SK-N-SH treated with all-trans-retinoic acid at 6 μM for 48 hours (cell line): Measurements from ENCODE around the gene NUP98.

Source experiments
- ARNTL ChIP-seq: fragments of 450-650 bp; formaldehyde crosslinking; IDR thresholded peaks from 2 replicates; pipeline ENCODE4 v1.5.0; 2020; ENCODE audit warnings: low read depth, mild to moderate bottlenecking, moderate library complexity, borderline replicate concordance
- CREB5 ChIP-seq: fragments of 250-450 bp; sonication (Bioruptor Pico); IDR thresholded peaks from 2 replicates; pipeline ENCODE4 v1.5.1; 2020; ENCODE audit warnings: low read depth, mild to moderate bottlenecking, moderate library complexity
- ISL1 ChIP-seq: fragments of 250-450 bp; sonication (Bioruptor Pico); IDR thresholded peaks from 2 replicates; pipeline ENCODE4 v2.1.2; 2022; ENCODE audit warnings: mild to moderate bottlenecking, moderate library complexity
- PATZ1 ChIP-seq: fragments of 250-450 bp; sonication (Bioruptor Pico); IDR thresholded peaks from 2 replicates; pipeline ENCODE4 v1.8.0; 2020; ENCODE audit warnings: mild to moderate bottlenecking, moderate library complexity, borderline replicate concordance
- POU6F1 ChIP-seq: fragments of 250-450 bp; sonication (Bioruptor Pico); IDR thresholded peaks from 2 replicates; pipeline ENCODE4 v1.8.0; 2021; ENCODE audit warnings: low read depth, mild to moderate bottlenecking, moderate library complexity, borderline replicate concordance
- PPARA ChIP-seq: fragments of 250-450 bp; sonication (Bioruptor Pico); IDR thresholded peaks from 2 replicates; pipeline ENCODE4 v1.5.0; 2020; ENCODE audit warnings: mild to moderate bottlenecking, borderline replicate concordance
- SNAI2 ChIP-seq: fragments of 250-450 bp; sonication (Bioruptor Pico); IDR thresholded peaks from 2 replicates; pipeline ENCODE4 v1.5.0; 2020; ENCODE audit warnings: mild to moderate bottlenecking, moderate library complexity
- ZFP3 ChIP-seq: fragments of 250-450 bp; sonication (Bioruptor Pico); IDR thresholded peaks from 2 replicates; pipeline ENCODE4 v1.5.0; 2020; ENCODE audit warnings: mild to moderate bottlenecking, moderate library complexity
- ZNF565 ChIP-seq: fragments of 450-650 bp; formaldehyde crosslinking; conservative IDR thresholded peaks from 2 replicates; pipeline ENCODE4 v1.5.0; 2020; ENCODE audit warnings: low read depth, mild to moderate bottlenecking, moderate library complexity

- no peak for TF ChIP-seq CREB5
- TF ChIP-seq ARNTL (CRISPR knock-in tag) = no peak
- TF ChIP-seq PATZ1 (CRISPR knock-in tag) = no peak
- TF ChIP-seq POU6F1 (CRISPR knock-in tag) = no peak
- TF ChIP-seq SNAI2 (CRISPR knock-in tag) = no peak
- no peak for TF ChIP-seq ZNF565 (CRISPR knock-in tag)
- no peak for TF ChIP-seq PPARA (CRISPR knock-in tag)
- TF ChIP-seq ZFP3 (CRISPR knock-in tag) = no peak
- no peak for TF ChIP-seq ISL1 (CRISPR knock-in tag)
Observed at GRCh38 chr11:3703383-3703782, 94.0 kb downstream of the NUP98 start.
